PC-9 (cell line): ENCODE data around the gene ZDHHC12. TPM values are rescaled to one million over a fixed set of nuclear protein-coding genes. Genes with fewer than 3 reads are reported as not detected.
A peak's percentile ranks its signal among the peaks of the same experiment; 100 is the strongest.

ENCODE experiments used
- BruUV-seq: library from RNA; stranded (reverse); fragments of 400-500 nt; replicated peaks from 2 replicates; lab custom pipeline; 2021; lab: Mats Ljungman, UMichigan
- CTCF ChIA-PET: fragments of 300-600 bp; sonication (Branson Sonifier 250); formaldehyde crosslinking; loops from one replicate; lab custom pipeline; 2022; ENCODE audit warnings: antibody characterized with exemption; lab: Charles Lee
- POLR2A ChIA-PET: fragments of 300-600 bp; sonication (Branson Sonifier 250); formaldehyde crosslinking; loops from one replicate; lab custom pipeline; 2022; ENCODE audit warnings: antibody characterized with exemption; ENCODE audit not compliant: unreplicated experiment; lab: Charles Lee
- DNase-seq, 2 experiments: peaks; one replicate each; pipeline versions ENCODE4 v3.0.0 to v3.0.0-alpha.2; 2015 to 2022; ENCODE audit warnings: mixed read lengths in 1 of 2
- H2AFZ ChIP-seq: fragments of 200-600 bp; sonication (generic); 2 replicates; pipeline ENCODE4 v1.8.1; 2017; ENCODE audit warnings: antibody characterized with exemption
- H3F3A ChIP-seq: fragments of 200-600 bp; sonication (generic); 2 replicates; pipeline ENCODE4 v1.8.1; 2017; ENCODE audit warnings: antibody characterized with exemption, mild to moderate bottlenecking, low read depth; ENCODE audit not compliant: insufficient read depth
- H3K27ac ChIP-seq: fragments of 200-600 bp; sonication (generic); 2 replicates; pipeline ENCODE4 v1.6.1; 2016; ENCODE audit warnings: mixed run types
- H3K27me3 ChIP-seq: fragments of 200-600 bp; sonication (generic); 2 replicates; pipeline ENCODE4 v1.6.1; 2016; ENCODE audit warnings: low read depth, mixed run types; ENCODE audit not compliant: insufficient read depth
- H3K36me3 ChIP-seq: fragments of 200-600 bp; sonication (generic); 2 replicates; pipeline ENCODE4 v1.6.1; 2016; ENCODE audit warnings: low read depth, mixed run types
- H3K4me1 ChIP-seq: fragments of 200-600 bp; sonication (generic); replicated peaks from 2 replicates; pipeline ENCODE4 v1.6.1; 2016; ENCODE audit warnings: mixed run types; ENCODE audit not compliant: insufficient read depth
- H3K4me2 ChIP-seq: fragments of 200-600 bp; sonication (generic); 2 replicates; pipeline ENCODE4 v1.6.1; 2017; ENCODE audit warnings: mixed run types
- H3K4me3 ChIP-seq: fragments of 200-600 bp; sonication (generic); 2 replicates; pipeline ENCODE4 v1.6.1; 2016; ENCODE audit warnings: mixed run types
- H3K79me2 ChIP-seq: fragments of 200-600 bp; sonication (generic); 2 replicates; pipeline ENCODE4 v1.6.1; 2017; ENCODE audit warnings: low read depth, mixed run types
- H3K9me2 ChIP-seq: fragments of 200-600 bp; sonication (generic); 2 replicates; pipeline ENCODE4 v1.8.1; 2017; ENCODE audit warnings: mild to moderate bottlenecking; ENCODE audit not compliant: insufficient read depth
- H3K9me3 ChIP-seq: fragments of 200-600 bp; sonication (generic); 2 replicates; pipeline ENCODE4 v1.8.1; 2016; ENCODE audit warnings: low read depth; ENCODE audit not compliant: insufficient read depth
- H4K20me1 ChIP-seq: fragments of 200-600 bp; sonication (generic); 2 replicates; pipeline ENCODE4 v1.8.1; 2017; ENCODE audit not compliant: insufficient read depth
- EZH2 ChIP-seq: fragments of 200-600 bp; sonication (generic); IDR thresholded peaks from 2 replicates; pipeline ENCODE4 v1.8.0; 2017; ENCODE audit warnings: antibody characterized with exemption, low read depth
- intact Hi-C: fragments of 100-400 bp; cut with micrococcal nuclease; formaldehyde crosslinking; loops from one replicate; pipeline ENCODE4 v1.10.0; 2022; ENCODE audit not compliant: unreplicated experiment
- total RNA-seq: library from RNA; stranded (reverse); gene quantifications from 2 replicates; pipeline ENCODE4 v1.2.3, GENCODE V29; 2021
- TF ChIP-seq, protein P1 (sequence below): fragments of 200-600 bp; sonication (generic); conservative IDR thresholded peaks from 2 replicates; pipeline ENCODE4 v1.6.1; 2017; ENCODE audit warnings: mixed run types, antibody characterized with exemption, mild to moderate bottlenecking, moderate library complexity

The ZDHHC12 gene
- total RNA-seq, 1 experiment from 2014 or later: 102 TPM

DNA sequence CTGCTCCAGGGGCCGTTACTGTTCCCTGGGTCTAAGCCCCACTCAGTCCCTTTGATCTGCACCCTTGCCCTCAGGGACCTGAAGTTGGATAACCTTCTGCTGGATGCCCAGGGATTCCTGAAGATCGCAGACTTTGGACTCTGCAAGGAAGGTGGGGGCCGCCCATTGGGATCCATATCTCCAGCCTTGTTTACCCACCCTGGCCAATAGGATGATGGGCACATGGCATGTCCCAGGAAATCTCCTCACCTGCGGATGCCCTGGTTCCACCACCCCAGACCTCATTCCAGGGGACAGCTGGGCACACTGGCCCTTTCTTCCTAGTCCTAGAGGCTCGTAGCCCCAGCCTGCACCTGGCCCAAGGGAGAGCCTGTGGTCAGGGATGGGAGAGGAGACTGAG lies 5.5 kb downstream of the ZDHHC12 start:
- H3K4me2 ChIP-seq: no peak overlapping the region
- no TSS peak for BruUV-seq
- H2AFZ ChIP-seq: no peak overlapping the region
- TF ChIP-seq, protein P1, sequence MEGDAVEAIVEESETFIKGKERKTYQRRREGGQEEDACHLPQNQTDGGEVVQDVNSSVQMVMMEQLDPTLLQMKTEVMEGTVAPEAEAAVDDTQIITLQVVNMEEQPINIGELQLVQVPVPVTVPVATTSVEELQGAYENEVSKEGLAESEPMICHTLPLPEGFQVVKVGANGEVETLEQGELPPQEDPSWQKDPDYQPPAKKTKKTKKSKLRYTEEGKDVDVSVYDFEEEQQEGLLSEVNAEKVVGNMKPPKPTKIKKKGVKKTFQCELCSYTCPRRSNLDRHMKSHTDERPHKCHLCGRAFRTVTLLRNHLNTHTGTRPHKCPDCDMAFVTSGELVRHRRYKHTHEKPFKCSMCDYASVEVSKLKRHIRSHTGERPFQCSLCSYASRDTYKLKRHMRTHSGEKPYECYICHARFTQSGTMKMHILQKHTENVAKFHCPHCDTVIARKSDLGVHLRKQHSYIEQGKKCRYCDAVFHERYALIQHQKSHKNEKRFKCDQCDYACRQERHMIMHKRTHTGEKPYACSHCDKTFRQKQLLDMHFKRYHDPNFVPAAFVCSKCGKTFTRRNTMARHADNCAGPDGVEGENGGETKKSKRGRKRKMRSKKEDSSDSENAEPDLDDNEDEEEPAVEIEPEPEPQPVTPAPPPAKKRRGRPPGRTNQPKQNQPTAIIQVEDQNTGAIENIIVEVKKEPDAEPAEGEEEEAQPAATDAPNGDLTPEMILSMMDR: no peak
- no peak for TF ChIP-seq EZH2
- H3K36me3 ChIP-seq: no peaks in the 10 kb centered on the region
- no peaks in the 10 kb centered on the region for H4K20me1 ChIP-seq
- no peaks in the 10 kb centered on the region for H3K9me2 ChIP-seq
- no peaks in the 10 kb centered on the region for H3K9me3 ChIP-seq
- H3K27ac ChIP-seq: no peak overlapping the region
- H3F3A ChIP-seq: no peaks in the 10 kb centered on the region
- H3K27me3 ChIP-seq: no peaks in the 10 kb centered on the region
- no peaks in the 10 kb centered on the region for H3K79me2 ChIP-seq
- no peak overlapping the region for H3K4me3 ChIP-seq
- CTCF ChIA-PET: no interaction called here
- POLR2A ChIA-PET: no interaction called here
- H3K4me1 ChIP-seq: peaks cover 4% of the 10 kb centered on the region; the same call in 1 of the 2 replicates
- intact Hi-C loops: no loop called here
- no peak for DNase-seq

DNA sequence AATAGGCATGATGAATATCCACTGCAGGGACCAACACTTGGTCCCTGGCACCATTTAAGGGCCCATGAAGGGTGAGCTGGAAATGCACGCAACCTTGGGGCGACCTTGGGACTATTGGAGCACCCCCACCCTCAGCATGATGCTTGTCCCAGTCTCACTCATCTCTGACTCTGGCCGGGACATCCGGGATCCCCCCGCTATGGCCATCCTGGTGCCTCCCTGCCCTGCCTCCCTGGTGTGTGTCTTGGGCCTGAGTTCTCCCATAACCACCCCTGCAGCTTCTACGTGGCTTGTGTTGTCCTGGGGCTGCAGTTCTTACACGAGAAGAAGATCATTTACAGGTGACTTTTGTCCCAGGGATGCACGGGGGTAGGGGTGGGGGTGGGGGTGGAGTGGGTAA lies 5.9 kb downstream of the ZDHHC12 start:
- Histone ChIP-seq H3K9me3 (no peaks in the 10 kb centered on the region), H3K79me2 (no peaks in the 10 kb centered on the region), H2AFZ (no peak overlapping the region), H3K9me2 (no peaks in the 10 kb centered on the region), H3F3A (no peaks in the 10 kb centered on the region), H3K36me3 (no peaks in the 10 kb centered on the region), H3K27me3 (no peaks in the 10 kb centered on the region), H3K4me3 (no peak overlapping the region), H4K20me1 (no peaks in the 10 kb centered on the region), H3K4me1 (peaks cover 4% of the 10 kb centered on the region; the same call in 1 of the 2 replicates), H3K27ac (no peak overlapping the region), H3K4me2 (no peak overlapping the region)
- ChIA-PET CTCF (interaction anchor here (0.6 to 0.7 kb wide), 2 partner anchors 138 to 191 kb away, joined by 3 to 8 read pairs; no protein-coding TSS in a partner anchor), POLR2A (interaction anchor here (0.7 kb wide), 1 partner anchor 264 kb away, joined by 9 read pairs; no protein-coding TSS in a partner anchor)
- no peak for TF ChIP-seq EZH2
- TF ChIP-seq, protein P1: no peak
- DNase-seq: no peak
- intact Hi-C loops: no loop called here
- BruUV-seq: no TSS peak

DNA sequence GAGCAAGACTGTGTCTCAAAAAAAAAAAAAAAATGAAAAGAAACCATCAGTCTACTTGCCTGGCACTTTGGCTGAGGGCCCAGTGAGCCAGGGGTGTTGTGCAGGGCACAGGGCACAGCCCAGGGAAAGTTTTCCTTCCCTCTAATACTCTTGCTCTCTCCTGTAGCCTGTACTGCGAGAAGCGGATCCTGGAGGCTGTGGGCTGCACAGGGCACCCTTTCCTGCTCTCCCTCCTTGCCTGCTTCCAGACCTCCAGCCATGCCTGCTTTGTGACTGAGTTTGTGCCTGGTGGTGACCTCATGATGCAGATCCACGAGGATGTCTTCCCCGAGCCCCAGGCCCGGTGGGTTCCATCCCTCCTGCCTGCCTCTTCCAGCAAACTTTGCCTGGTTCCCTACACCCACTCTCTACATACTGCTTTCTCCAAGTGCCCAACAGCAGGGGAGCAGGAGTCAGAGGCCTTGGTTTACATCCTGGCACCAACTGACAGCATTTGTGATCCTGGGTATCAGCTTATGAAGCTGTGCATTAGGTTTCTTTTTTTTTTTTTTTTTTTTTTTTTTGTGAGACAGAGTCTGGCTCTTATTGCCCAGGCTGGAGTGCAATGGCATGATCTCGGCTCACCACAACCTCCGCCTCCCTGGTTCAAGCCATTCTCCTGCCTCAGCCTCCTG lies 7.2 kb downstream of the ZDHHC12 start:
- CTCF ChIA-PET: interaction anchor here (0.7 kb wide), 1 partner anchor 34 kb away, joined by 3 read pairs; no protein-coding TSS in a partner anchor
- no peak overlapping the region for H3K27ac ChIP-seq
- peak in 1 of 2 experiments; percentile 34 for DNase-seq
- no peaks in the 10 kb centered on the region for H3K9me2 ChIP-seq
- H4K20me1 ChIP-seq: no peaks in the 10 kb centered on the region
- TF ChIP-seq, protein P1: no peak
- no peak for TF ChIP-seq EZH2
- intact Hi-C loops: no loop called here
- H2AFZ ChIP-seq: no peak overlapping the region
- H3K4me2 ChIP-seq: no peak overlapping the region
- no peaks in the 10 kb centered on the region for H3F3A ChIP-seq
- H3K27me3 ChIP-seq: no peaks in the 10 kb centered on the region
- H3K9me3 ChIP-seq: no peaks in the 10 kb centered on the region
- no peak overlapping the region for H3K4me3 ChIP-seq
- BruUV-seq: no TSS peak
- no peaks in the 10 kb centered on the region for H3K36me3 ChIP-seq
- H3K79me2 ChIP-seq: no peaks in the 10 kb centered on the region
- POLR2A ChIA-PET: interaction anchor here (0.6 to 0.8 kb wide), 3 partner anchors 11 to 395 kb away, joined by 4 to 39 read pairs (median 10); partner anchors contain the start of gene ENDOG
- H3K4me1 ChIP-seq: peaks cover 4% of the 10 kb centered on the region; the same call in 1 of the 2 replicates
